HepG2 (cell line): ENCODE results near the gene ENPP1. TPM values are rescaled to one million over a fixed set of nuclear protein-coding genes. Genes with fewer than 3 reads are reported as not detected.

Source experiments
- HDAC2 ChIP-seq: sonication (generic); formaldehyde crosslinking; IDR thresholded peaks from 2 replicates; pipeline ENCODE4 v1.4.0; 2020; ENCODE audit warnings: missing genetic modification reagents
- RBM22 ChIP-seq: fragments of 200-400 bp; formaldehyde crosslinking; optimal IDR thresholded peaks from 2 replicates; pipeline ENCODE3; 2017; ENCODE audit warnings: mild to moderate bottlenecking, low read length, moderate library complexity
- THAP9 ChIP-seq: sonication (generic); formaldehyde crosslinking; IDR thresholded peaks from 2 replicates; pipeline ENCODE4; 2020; ENCODE audit warnings: missing genetic modification reagents, mild to moderate bottlenecking, borderline replicate concordance
- ZNF232 ChIP-seq: sonication (generic); formaldehyde crosslinking; IDR thresholded peaks from 2 replicates; pipeline ENCODE4 v1.4.0; 2020; ENCODE audit warnings: missing genetic modification reagents, borderline replicate concordance
- ZNF646 ChIP-seq: sonication (generic); formaldehyde crosslinking; IDR thresholded peaks from 2 replicates; pipeline ENCODE4 v1.9.0; 2021; ENCODE audit warnings: mild to moderate bottlenecking, missing genetic modification reagents
- ZNF770 ChIP-seq: sonication (generic); formaldehyde crosslinking; IDR thresholded peaks from 2 replicates; pipeline ENCODE4 v1.5.0; 2020; ENCODE audit warnings: mild to moderate bottlenecking, missing genetic modification reagents
- polyA plus RNA-seq, 8 experiments: library from polyadenylated mRNA; depleted of rRNA in 3 of 8; stranded (reverse) in 7 of 8; unstranded in 1 of 8; fragments of >200 nt; fragmentation: Illumina TruSeq in 4 of 8; extraction: Trizol in 4 of 8; gene quantifications; 2 replicates each; pipeline versions ENCODE4 v1.2.1 to v1.2.3, GENCODE V29; 2011 to 2016; ENCODE audit warnings: low read depth in 4 of 8, missing spikeins in 1 of 8, mixed read lengths in 1 of 8; ENCODE audit not compliant: insufficient read depth in 1 of 8
- total RNA-seq, 5 experiments: library from RNA; depleted of rRNA; stranded (reverse); fragments of >200 nt; fragmentation: Illumina TruSeq; extraction: Trizol; gene quantifications; 2 replicates each; pipeline ENCODE4 v1.2.3, GENCODE V29; 2016; ENCODE audit warnings: low read depth in 1 of 5
- TF ChIP-seq, protein P1 (sequence below): sonication (generic); formaldehyde crosslinking; IDR thresholded peaks from 2 replicates; pipeline ENCODE4 v1.9.0; 2021; ENCODE audit warnings: missing genetic modification reagents, mild to moderate bottlenecking, borderline replicate concordance
- TF ChIP-seq, protein P2 (sequence below): IDR thresholded peaks from 2 replicates; pipeline ENCODE4 v1.4.0; 2020; ENCODE audit warnings: mild to moderate bottlenecking, missing genetic modification reagents

ENPP1 gene
- total and polyA plus RNA-seq, 2 of the 13 experiments (the other 11 are each of a cell fraction or from before 2014, with no cell fraction given), result 56.5 to 160 TPM

- TF ChIP-seq, protein P1, sequence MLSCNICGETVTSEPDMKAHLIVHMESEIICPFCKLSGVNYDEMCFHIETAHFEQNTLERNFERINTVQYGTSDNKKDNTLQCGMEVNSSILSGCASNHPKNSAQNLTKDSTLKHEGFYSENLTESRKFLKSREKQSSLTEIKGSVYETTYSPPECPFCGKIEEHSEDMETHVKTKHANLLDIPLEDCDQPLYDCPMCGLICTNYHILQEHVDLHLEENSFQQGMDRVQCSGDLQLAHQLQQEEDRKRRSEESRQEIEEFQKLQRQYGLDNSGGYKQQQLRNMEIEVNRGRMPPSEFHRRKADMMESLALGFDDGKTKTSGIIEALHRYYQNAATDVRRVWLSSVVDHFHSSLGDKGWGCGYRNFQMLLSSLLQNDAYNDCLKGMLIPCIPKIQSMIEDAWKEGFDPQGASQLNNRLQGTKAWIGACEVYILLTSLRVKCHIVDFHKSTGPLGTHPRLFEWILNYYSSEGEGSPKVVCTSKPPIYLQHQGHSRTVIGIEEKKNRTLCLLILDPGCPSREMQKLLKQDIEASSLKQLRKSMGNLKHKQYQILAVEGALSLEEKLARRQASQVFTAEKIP, result no peak
- no peak for TF ChIP-seq THAP9 (CRISPR knock-in tag)
- peak; percentile 84 for TF ChIP-seq HDAC2 (CRISPR knock-in tag)
- peak; percentile 37; the same call in 1 of the 2 replicates for TF ChIP-seq ZNF646 (CRISPR knock-in tag)
- peak; percentile 89 for TF ChIP-seq RBM22
- TF ChIP-seq ZNF770 (CRISPR knock-in tag), result peak; percentile 33; the same call in 1 of the 2 replicates
- TF ChIP-seq, protein P2, sequence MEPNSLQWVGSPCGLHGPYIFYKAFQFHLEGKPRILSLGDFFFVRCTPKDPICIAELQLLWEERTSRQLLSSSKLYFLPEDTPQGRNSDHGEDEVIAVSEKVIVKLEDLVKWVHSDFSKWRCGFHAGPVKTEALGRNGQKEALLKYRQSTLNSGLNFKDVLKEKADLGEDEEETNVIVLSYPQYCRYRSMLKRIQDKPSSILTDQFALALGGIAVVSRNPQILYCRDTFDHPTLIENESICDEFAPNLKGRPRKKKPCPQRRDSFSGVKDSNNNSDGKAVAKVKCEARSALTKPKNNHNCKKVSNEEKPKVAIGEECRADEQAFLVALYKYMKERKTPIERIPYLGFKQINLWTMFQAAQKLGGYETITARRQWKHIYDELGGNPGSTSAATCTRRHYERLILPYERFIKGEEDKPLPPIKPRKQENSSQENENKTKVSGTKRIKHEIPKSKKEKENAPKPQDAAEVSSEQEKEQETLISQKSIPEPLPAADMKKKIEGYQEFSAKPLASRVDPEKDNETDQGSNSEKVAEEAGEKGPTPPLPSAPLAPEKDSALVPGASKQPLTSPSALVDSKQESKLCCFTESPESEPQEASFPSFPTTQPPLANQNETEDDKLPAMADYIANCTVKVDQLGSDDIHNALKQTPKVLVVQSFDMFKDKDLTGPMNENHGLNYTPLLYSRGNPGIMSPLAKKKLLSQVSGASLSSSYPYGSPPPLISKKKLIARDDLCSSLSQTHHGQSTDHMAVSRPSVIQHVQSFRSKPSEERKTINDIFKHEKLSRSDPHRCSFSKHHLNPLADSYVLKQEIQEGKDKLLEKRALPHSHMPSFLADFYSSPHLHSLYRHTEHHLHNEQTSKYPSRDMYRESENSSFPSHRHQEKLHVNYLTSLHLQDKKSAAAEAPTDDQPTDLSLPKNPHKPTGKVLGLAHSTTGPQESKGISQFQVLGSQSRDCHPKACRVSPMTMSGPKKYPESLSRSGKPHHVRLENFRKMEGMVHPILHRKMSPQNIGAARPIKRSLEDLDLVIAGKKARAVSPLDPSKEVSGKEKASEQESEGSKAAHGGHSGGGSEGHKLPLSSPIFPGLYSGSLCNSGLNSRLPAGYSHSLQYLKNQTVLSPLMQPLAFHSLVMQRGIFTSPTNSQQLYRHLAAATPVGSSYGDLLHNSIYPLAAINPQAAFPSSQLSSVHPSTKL (CRISPR knock-in tag), result peak; percentile 99
- peak; percentile 30; the same call in 1 of the 2 replicates for TF ChIP-seq ZNF232 (CRISPR knock-in tag)
These were observed 86.9 kb downstream of the ENPP1 start (continued) for GRCh38 chr6:131894493-131895424.
